GM18499 (cell line): Measurements from ENCODE around the gene HDDC2.

Experiments
- ATAC-seq: cut with Tn5 transposase; IDR thresholded peaks from one replicate; pipeline ENCODE4 v1.9.1; 2021; ENCODE audit warnings: moderate number of reproducible peaks; ENCODE audit not compliant: insufficient read depth, unreplicated experiment

Gene HDDC2

DNA sequence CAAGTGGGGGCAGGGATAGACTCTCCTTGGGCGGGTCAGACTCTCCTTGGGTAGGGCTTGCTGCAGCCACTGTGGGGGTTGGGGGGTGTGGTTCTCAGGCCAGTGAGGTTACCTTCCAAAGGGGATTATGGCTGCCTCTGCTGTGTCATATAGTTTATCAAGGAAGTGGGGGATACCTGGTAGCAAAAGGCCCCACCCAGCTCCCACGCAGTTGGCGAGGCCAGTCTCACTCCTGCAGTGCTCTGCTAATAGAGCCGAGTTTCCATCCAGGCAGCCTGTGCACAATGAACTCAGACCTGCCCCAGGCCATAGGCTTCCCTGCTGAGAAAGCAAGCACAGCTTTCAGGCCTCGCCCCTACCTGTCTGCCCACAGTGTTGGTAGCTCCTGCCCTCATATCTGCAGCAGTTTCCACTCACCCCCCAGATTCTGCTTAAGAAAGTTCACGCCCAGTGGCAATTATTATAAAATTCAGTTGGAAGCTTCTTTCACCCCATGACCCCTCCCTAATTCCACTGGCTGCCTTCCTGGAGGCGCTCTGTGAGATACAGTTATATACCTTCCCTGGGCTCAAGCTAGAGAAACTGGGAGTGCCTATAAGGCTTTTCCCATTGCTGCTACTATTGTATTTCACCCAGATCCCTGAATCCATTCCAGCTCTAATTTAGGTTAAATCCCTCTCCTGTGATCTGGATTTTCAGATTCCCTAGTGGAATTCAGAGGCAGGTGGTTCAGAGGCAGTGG is 56.1 kb downstream of the HDDC2 start:
- ATAC-seq: no peak

DNA sequence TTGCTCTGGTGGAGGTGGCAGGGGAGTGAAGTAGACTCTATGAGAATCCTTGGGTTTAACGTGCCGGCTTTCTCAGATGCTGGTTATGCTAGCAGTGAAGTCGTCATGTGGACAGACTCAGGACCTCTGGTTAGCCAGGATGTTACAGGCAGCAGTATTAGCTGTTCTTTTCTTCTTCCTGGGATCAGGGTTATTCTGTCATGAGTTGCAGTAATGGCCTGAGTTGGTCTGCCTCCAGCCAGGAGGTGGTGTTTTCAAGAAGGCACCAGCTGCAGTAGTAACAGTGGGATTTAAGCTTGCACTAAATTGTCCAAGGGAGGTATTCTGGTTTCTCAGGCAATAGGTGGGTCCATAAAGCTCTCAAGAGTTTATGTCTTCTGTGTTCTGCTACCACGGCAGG is 56.7 kb downstream of the HDDC2 start:
- ATAC-seq: no peak

- no peak for ATAC-seq
Observed at GRCh38 chr6:125237764-125238163, 64.0 kb downstream of the HDDC2 start.

GRCh38 chr6:125236536-125237327 is 65.0 kb downstream of the HDDC2 start:
- no peak for ATAC-seq

GRCh38 chr6:125233202-125233601 is 68.6 kb downstream of the HDDC2 start:
- ATAC-seq: no peak

DNA sequence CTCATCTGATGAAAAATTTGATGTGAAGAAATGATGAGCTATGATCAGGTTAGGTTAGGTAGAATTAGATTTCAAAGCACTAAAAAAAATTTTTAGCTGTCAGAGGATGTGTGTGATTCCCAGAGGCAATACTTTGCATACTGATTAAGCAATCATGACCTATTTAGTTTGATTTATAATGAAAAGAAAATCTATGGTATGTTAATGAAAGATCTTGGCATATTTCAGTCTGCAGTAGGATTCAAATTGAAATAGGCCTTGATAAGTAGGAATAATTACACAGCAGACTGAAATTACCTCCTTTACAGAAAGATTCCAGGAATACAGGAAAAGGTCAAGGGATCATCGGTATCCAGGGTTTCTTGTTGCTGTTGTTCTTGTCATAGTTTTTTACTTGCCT is 69.3 kb downstream of the HDDC2 start:
- no peak for ATAC-seq

- no peak for ATAC-seq
Observed at GRCh38 chr6:125231574-125232343, 70.0 kb downstream of the HDDC2 start.

GRCh38 chr6:125231133-125231532 is 70.6 kb downstream of the HDDC2 start:
- ATAC-seq: no peak

- ATAC-seq: no peak
Observed at GRCh38 chr6:125230674-125231073, 71.1 kb downstream of the HDDC2 start.

- no peak for ATAC-seq
Observed at GRCh38 chr6:125228981-125229479, 72.7 kb downstream of the HDDC2 start.

DNA sequence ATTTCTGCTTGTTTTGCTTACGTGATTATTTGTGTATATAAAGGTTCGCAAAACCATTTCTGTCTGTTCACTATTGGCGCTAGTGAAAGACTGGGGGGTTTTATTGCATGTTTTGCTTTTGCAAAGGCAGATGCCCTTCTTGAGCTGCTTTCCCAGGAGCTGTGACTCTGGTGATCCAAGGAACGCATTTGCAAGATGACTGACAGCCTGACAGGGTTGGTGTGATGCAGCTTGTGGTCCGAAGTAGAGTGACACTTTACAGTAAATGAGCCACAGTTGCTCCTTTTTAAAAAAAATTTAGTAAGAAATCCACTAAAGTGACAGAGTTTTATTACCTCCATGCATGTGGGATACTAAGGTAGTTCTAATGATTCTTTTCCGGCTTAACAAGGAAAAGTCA is 74.5 kb downstream of the HDDC2 start:
- no peak for ATAC-seq
